ENCODE measurements around the gene GPR85. TPM values are rescaled to one million over a fixed set of nuclear protein-coding genes. Genes with fewer than 3 reads are reported as not detected.
"Not testable (repeated sequence)": the region's sequence is repeated elsewhere in the genome, so short reads cannot be mapped to it uniquely, and the experiment has no call there.

GPR85 gene
- total RNA-seq, 2 donors from 2014 or later = 2.0 to 2.3 TPM

DNA sequence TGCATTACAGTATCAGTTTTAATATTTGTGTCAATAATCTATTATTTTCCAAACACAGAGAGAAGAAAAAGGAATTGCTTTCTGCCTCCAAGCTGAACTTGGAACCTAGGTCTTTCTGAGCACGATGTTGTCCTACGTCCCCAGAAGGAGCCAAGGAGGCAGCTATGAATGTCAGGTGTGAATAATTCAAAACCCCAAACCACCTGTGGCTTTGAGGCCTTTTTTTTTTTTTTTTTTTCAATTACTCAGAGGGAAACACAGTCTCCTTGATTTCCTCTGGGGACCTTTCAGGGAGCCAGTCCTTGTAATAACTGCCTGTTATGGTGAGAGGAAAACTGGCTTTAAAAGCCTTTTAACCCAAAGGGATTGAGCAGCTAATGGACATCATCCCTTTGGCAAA lies 8.3 kb downstream of the GPR85 start:
- TF ChIP-seq, protein P1, sequence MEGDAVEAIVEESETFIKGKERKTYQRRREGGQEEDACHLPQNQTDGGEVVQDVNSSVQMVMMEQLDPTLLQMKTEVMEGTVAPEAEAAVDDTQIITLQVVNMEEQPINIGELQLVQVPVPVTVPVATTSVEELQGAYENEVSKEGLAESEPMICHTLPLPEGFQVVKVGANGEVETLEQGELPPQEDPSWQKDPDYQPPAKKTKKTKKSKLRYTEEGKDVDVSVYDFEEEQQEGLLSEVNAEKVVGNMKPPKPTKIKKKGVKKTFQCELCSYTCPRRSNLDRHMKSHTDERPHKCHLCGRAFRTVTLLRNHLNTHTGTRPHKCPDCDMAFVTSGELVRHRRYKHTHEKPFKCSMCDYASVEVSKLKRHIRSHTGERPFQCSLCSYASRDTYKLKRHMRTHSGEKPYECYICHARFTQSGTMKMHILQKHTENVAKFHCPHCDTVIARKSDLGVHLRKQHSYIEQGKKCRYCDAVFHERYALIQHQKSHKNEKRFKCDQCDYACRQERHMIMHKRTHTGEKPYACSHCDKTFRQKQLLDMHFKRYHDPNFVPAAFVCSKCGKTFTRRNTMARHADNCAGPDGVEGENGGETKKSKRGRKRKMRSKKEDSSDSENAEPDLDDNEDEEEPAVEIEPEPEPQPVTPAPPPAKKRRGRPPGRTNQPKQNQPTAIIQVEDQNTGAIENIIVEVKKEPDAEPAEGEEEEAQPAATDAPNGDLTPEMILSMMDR (IDR thresholded peaks at IDR 0.05) = no peak
- no peaks in the 10 kb centered on the region for H3K27me3 ChIP-seq
- no peak overlapping the region for H3K4me3 ChIP-seq

DNA sequence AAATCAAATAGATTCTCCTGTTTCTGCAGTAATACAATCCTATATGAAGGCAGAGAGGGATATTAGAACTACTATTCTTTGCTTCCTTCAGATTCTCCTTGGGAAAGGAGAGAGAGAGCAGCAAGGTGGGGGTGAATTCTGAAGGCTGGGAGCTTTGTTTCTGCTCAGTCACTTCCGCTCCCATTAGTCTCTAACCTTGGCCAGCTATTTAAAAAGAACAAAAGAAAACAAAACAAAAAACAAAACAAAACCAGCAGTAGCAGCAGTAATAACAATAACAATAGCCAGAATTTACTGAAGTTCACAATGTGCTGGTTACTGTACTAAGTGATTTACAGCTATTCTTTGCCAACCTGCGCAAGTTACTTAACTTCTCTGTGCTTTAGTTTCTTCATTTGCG lies 9.9 kb downstream of the GPR85 start:
- Histone ChIP-seq H3K4me3 (no peak overlapping the region), H3K9me3 (no peaks in the 10 kb centered on the region), H3K27ac (no peak overlapping the region), H3K27me3 (no peaks in the 10 kb centered on the region), H3K4me1 (no peaks in the 10 kb centered on the region), H3K36me3 (no peaks in the 10 kb centered on the region)
- TF ChIP-seq, protein P1 (IDR thresholded peaks at IDR 0.05) = no peak
- no peak for DNase-seq (ENCODE audit: low spot score)

More for the DNA sequence above, 8.3 kb downstream of the GPR85 start:
- Histone ChIP-seq H3K9me3 (no peaks in the 10 kb centered on the region), H3K27ac (no peak overlapping the region), H3K4me1 (no peaks in the 10 kb centered on the region), H3K36me3 (no peaks in the 10 kb centered on the region)
- DNase-seq (ENCODE audit: low spot score) = no peak

DNA sequence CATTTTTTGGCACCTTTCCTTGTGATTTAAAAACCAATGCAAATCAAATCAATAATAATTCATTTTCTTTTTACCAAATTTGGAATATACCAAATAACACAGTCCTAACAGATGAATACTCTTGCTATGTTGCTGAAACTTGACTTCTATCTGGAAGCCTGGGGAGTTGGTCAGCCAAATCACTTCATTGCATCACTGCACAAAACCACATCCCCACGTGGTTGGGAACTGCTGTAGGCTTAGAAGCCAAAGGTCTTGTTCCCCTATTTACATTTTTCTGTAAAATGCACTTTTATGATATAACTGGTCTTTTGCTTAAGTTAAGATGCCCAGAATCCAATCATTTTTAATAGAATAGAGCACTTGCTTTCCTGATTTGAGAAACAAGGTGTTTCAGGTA lies 15.2 kb downstream of the GPR85 start:
- Histone ChIP-seq H3K4me3 (no peak overlapping the region), H3K9me3 (no peaks in the 10 kb centered on the region), H3K4me1 (no peaks in the 10 kb centered on the region), H3K36me3 (no peaks in the 10 kb centered on the region), H3K27me3 (no peaks in the 10 kb centered on the region), H3K27ac (no peak overlapping the region)
- TF ChIP-seq, protein P1 (IDR thresholded peaks at IDR 0.05) = no peak
- no peak for DNase-seq (ENCODE audit: low spot score)

DNA sequence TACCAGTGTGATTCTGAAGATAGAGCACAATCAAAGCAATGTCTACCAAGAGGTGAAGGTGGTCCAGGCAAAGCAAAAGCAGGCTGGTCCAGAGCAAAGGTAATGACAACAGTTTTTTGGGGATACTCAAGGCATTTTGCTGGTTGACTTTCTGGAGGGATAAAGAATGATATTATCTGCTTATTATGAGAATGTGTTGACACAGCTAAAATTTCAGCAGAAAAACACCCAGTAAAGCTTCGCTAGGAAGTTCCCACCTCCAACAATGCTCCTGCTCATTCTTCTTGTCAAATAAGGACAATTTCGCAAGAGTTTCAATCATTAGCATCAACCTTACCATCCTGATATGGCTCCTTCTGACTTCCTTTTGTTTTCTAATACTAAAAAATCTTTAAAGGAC lies 24.1 kb downstream of the GPR85 start:
- no peak for DNase-seq (ENCODE audit: low spot score)
- Histone ChIP-seq H3K9me3 (no peaks in the 10 kb centered on the region), H3K27ac (no peak overlapping the region), H3K4me3 (no peak overlapping the region), H3K4me1 (no peaks in the 10 kb centered on the region), H3K36me3 (no peaks in the 10 kb centered on the region), H3K27me3 (no peaks in the 10 kb centered on the region)
- TF ChIP-seq, protein P1 (IDR thresholded peaks at IDR 0.05) = no peak

DNA sequence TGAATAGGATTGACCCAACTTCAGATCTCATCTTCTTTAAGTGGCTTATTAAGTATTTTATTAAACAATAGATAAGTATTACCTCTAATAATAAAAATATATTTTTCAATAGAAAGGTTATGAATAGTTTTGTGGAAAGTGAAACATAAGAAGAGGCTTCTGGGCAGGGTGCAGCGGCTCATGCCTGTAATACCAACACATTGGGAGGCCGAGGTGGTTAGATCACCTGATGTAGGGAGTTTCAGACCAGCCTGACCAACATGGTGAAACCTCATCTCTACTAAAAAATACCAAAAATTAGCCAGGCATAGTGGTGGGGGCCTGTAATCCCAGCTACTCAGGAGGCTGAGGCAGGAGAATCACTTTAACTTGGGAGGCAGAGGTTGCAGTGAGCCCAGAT lies 26.5 kb downstream of the GPR85 start:
- no peak overlapping the region for H3K4me3 ChIP-seq
- H3K9me3 ChIP-seq = no peaks in the 10 kb centered on the region
- no peak for DNase-seq (ENCODE audit: low spot score)
- no peaks in the 10 kb centered on the region for H3K27me3 ChIP-seq
- no peak overlapping the region for H3K27ac ChIP-seq
- H3K36me3 ChIP-seq = no peaks in the 10 kb centered on the region
- TF ChIP-seq, protein P1 (IDR thresholded peaks at IDR 0.05) = no peak
- H3K4me1 ChIP-seq = no peaks in the 10 kb centered on the region

DNA sequence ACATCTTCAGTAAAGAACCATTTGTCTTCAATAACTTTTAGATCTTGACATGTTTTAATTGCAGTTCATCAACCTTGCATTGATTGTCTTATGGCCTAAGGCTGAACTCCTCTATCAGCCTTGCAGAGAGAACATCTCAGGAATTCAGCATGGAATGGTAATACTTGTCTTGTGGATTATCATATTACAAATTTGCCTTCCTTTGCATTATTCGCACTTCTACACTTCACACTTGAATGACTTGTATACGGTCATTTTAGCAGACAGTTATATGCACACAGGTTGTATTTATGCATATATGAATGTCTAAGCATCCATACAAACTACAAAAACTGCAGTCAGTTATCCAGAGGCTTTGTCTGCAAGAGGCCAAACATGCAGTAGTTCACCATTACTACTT lies 31.7 kb downstream of the GPR85 start:
- Histone ChIP-seq H3K9me3 (no peaks in the 10 kb centered on the region), H3K36me3 (no peaks in the 10 kb centered on the region), H3K4me1 (no peaks in the 10 kb centered on the region), H3K4me3 (no peak overlapping the region), H3K27me3 (no peaks in the 10 kb centered on the region), H3K27ac (no peak overlapping the region)
- DNase-seq (ENCODE audit: low spot score) = no peak
- TF ChIP-seq, protein P1 (IDR thresholded peaks at IDR 0.05) = no peak

DNA sequence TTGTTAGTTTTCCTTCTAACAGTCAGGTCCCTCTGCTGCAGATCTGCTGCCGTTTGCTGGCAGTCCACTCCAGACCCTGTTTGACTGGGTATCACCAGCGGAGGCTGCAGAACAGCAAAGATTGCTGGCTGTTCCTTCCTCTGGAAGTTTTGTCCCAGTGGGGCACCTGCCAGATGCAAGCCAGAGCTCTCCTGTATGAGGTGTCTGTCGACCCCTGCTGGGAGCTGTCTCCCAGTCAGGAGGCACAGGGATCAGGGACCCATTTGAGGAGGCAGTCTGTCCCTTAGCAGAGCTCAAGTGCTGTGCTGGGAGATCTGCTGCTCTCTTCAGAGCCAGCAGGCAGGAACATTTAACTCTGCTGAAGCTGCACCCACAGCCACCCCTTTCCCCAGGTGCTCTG lies 32.4 kb downstream of the GPR85 start:
- DNase-seq (ENCODE audit: low spot score); H3K4me1 ChIP-seq; H3K9me3 ChIP-seq; H3K4me3 ChIP-seq; H3K27me3 ChIP-seq; H3K27ac ChIP-seq; H3K36me3 ChIP-seq: not testable (repeated sequence)

DNA sequence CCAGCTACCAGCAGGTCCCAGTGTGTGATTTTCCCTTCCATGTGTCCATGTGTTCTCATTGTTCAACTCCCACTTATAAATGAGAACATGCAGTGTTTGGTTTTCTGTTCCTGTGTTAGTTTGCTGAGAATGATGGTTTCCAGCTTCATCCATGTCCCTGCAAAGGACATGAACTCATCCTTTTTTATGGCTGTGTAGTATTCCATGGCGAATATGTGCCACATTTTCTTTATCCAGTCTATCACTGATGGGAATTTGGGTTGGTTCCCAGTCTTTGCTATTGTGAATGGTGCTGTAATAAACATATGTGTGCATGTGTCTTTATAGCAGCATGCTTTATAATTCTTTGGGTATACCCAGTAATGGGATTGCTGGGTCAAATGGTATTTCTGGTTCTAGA lies 37.4 kb downstream of the GPR85 start:
- not testable (repeated sequence) for H3K9me3 ChIP-seq; H3K4me3 ChIP-seq; H3K36me3 ChIP-seq; DNase-seq (ENCODE audit: low spot score); H3K4me1 ChIP-seq; H3K27me3 ChIP-seq; H3K27ac ChIP-seq

Data from right atrium auricular region (tissue), 2 donors.